Esophagus muscularis mucosa (tissue), 4 donors: ENCODE results near the gene PAWR. TPM values are rescaled to one million over a fixed set of nuclear protein-coding genes. Genes with fewer than 3 reads are reported as not detected.

Experiments
- DNase-seq: peaks from one replicate; pipeline ENCODE4 v3.0.0-alpha.2; 2017; ENCODE audit errors: extremely low spot score
- H3K27ac ChIP-seq, 4 donors: fragments of 200-600 bp; sonication (generic); replicated peaks in 1 of 4; 1 replicate in 3 of 4; 2 replicates in 1 of 4; pipeline ENCODE4 v1.5.1; 2016 to 2019; ENCODE audit warnings: mild to moderate bottlenecking in 1 of 4
- H3K27me3 ChIP-seq, 4 donors: fragments of 200-600 bp; sonication (generic); one replicate each; pipeline versions ENCODE4 v1.5.1 to v1.6.0; 2016 to 2019
- H3K36me3 ChIP-seq, 4 donors: fragments of 200-600 bp; sonication (generic); one replicate each; pipeline ENCODE4 v1.5.1; 2016 to 2019
- H3K4me1 ChIP-seq, 4 donors: fragments of 200-600 bp; sonication (generic); one replicate each; pipeline ENCODE4 v1.5.1; 2016 to 2019
- H3K4me3 ChIP-seq, 4 donors: fragments of 200-600 bp; sonication (generic); 1 replicate in 2 of 4; 2 replicates in 2 of 4; pipeline ENCODE4 v1.5.1; 2016 to 2019; ENCODE audit warnings: mild to moderate bottlenecking in 4 of 4, moderate library complexity in 1 of 4
- H3K9me3 ChIP-seq, 4 donors: fragments of 200-600 bp; sonication (generic); 1 replicate in 3 of 4; 2 replicates in 1 of 4; pipeline ENCODE4 v1.5.1; 2016 to 2019
- CTCF ChIP-seq, 3 experiments: fragments of 200-600 bp in 2 of 3; fragments of 450-650 bp in 1 of 3; sonication (generic) in 2 of 3; IDR thresholded peaks; one replicate each; pipeline ENCODE4 v1.5.1; 2017 to 2019; ENCODE audit warnings: antibody characterized with exemption in 3 of 3, mild to moderate bottlenecking in 2 of 3, moderate library complexity in 1 of 3
- EP300 ChIP-seq: sonication (generic); formaldehyde crosslinking; IDR thresholded peaks from one replicate; pipeline ENCODE4 v1.6.1; 2017; ENCODE audit warnings: antibody characterized with exemption
- POLR2A ChIP-seq: fragments of 450-650 bp; IDR thresholded peaks from one replicate; pipeline ENCODE4 v1.6.1; 2017; ENCODE audit warnings: antibody characterized with exemption, moderate library complexity, mild to moderate bottlenecking, low read depth
- POLR2AphosphoS5 ChIP-seq, 2 donors: sonication (generic); formaldehyde crosslinking; IDR thresholded peaks; one replicate each; pipeline ENCODE4 v1.6.1; 2017; ENCODE audit warnings: antibody characterized with exemption in 2 of 2
- WGBS: methylation state at CpG from one replicate; pipeline ENCODE4 v1.1.5; 2018; 5-methylcytosine and 5-hydroxymethylcytosine counted together
- intact Hi-C: fragments of 100-400 bp; cut with DNase I; formaldehyde crosslinking; loops from one replicate; pipeline ENCODE4 v1.15.1; 2023
- total RNA-seq, 4 donors: library from RNA; depleted of rRNA; stranded (reverse); fragments of >200 nt; gene quantifications; one replicate each; pipeline versions ENCODE4 v1.1.0 to v1.2.1, GENCODE V29; 2016

The PAWR gene
- total RNA-seq, 4 donors from 2014 or later, result 63.1 to 127 (median 97.9) TPM

- WGBS, result 94% methylated on average over 4 of the region's 4 CpGs
- no peak for TF ChIP-seq CTCF (IDR thresholded peaks at IDR 0.05)
- TF ChIP-seq POLR2AphosphoS5 (IDR thresholded peaks at IDR 0.05), result no peak
- no peak for TF ChIP-seq POLR2A
- TF ChIP-seq EP300, result no peak
- DNase-seq, result no peak
Observed at GRCh38 chr12:79717006-79717405, 26.2 kb upstream of the PAWR start.

DNA sequence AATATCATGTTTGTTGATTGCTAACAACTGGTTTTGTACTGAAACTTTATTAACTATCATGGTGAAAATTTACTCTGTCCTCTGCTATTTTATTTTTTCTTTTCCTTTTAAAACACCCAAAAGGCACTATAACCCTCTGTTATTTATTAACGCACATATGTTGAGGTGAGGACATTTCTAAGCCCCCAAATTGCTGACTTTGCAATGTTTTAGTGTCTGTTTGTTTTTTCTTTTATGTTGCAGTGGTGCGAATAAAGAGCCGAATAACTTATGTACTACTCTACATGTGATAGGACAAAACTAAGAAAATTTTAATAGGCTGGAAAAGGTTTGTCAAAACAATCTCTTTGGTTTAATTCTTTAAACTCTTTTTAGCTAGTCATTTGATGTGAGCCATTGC is 24.5 kb upstream of the PAWR start:
- Histone ChIP-seq H3K27me3 (peaks cover 0 to 3% (median 0%) of the 10 kb centered on the region in 4 donors), H3K4me1 (peaks cover 0 to 7% (median 3%) of the 10 kb centered on the region in 4 donors), H3K4me3 (no peak overlapping the region), H3K27ac (no peak overlapping the region), H3K9me3 (no peaks in the 10 kb centered on the region), H3K36me3 (no peaks in the 10 kb centered on the region)
- 96% methylated on average over 3 of the region's 3 CpGs for WGBS
- no peak for DNase-seq
- intact Hi-C loops, result no loop called here
- TF ChIP-seq CTCF (IDR thresholded peaks at IDR 0.05) (no peak), POLR2A (no peak), EP300 (no peak), POLR2AphosphoS5 (IDR thresholded peaks at IDR 0.05) (no peak)

More at GRCh38 chr12:79717006-79717405, 26.2 kb upstream of the PAWR start:
- intact Hi-C loops, result no loop called here
- no peaks in the 10 kb centered on the region for H3K36me3 ChIP-seq
- no peak overlapping the region for H3K27ac ChIP-seq
- no peaks in the 10 kb centered on the region for H3K9me3 ChIP-seq
- H3K4me3 ChIP-seq, result no peak overlapping the region
- no peaks in the 10 kb centered on the region for H3K4me1 ChIP-seq
- H3K27me3 ChIP-seq, result no peaks in the 10 kb centered on the region

DNA sequence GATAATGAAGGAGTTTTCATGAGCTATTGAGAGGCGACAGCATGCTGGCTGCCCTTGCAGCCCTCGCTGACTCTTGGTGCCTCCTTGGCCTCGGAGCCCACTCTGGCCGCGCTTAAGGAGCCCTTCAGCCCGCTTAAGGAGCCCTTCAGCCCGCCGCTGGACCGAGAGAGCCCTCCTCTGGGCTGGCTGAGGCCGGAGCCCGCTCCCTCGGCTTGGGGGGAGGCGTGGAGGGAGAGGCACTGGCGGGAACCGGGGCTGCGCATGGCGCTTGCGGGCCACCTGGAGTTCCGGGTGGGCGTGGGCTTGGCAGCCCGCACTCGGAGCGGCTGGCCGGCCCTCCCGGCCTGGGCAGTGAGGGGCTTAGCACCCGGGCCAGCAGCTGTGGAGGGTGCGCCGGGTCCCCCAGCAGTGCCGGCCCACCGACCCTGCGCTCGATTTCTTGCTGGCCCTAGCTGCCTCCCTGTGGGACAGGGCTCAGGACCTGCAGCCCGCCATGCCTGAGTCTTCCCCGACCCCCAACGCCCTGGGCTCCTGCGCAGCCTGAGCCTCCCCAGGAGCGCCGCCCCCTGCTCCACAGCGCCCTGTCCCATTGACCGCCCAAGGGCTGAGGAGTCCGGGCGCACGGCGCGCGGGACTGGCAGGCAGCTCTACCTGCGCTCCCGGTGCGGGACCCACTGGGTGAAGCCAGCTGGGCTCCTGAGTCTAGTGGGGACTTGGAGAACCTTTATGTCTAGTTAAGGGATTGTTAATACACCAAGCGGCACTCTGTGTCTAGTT is 20.1 kb upstream of the PAWR start:
- intact Hi-C loops, result no loop called here
- TF ChIP-seq POLR2A (no peak), EP300 (no peak)
- Histone ChIP-seq H3K36me3 (no peaks in the 10 kb centered on the region), H3K27ac (no peak overlapping the region), H3K4me3 (peak overlapping the region; percentile 13 to 30 (median 20)), H3K9me3 (no peaks in the 10 kb centered on the region), H3K27me3 (peaks cover 0 to 3% (median 0%) of the 10 kb centered on the region in 4 donors), H3K4me1 (peaks cover 0 to 7% (median 3%) of the 10 kb centered on the region in 4 donors)
- 74% methylated on average over 20 of the region's 50 CpGs for WGBS
- DNase-seq, result no peak

GRCh38 chr12:79707830-79708229 is 17.1 kb upstream of the PAWR start:
- 97% methylated on average over 3 of the region's 3 CpGs for WGBS
- intact Hi-C loops, result no loop called here
- Histone ChIP-seq H3K4me3 (no peak overlapping the region), H3K27me3 (peaks cover 0 to 3% (median 0%) of the 10 kb centered on the region in 4 donors), H3K4me1 (peaks cover 0 to 7% (median 3%) of the 10 kb centered on the region in 4 donors), H3K36me3 (no peaks in the 10 kb centered on the region), H3K27ac (no peak overlapping the region), H3K9me3 (no peaks in the 10 kb centered on the region)
- TF ChIP-seq POLR2A (no peak), EP300 (no peak), POLR2AphosphoS5 (IDR thresholded peaks at IDR 0.05) (no peak), CTCF (IDR thresholded peaks at IDR 0.05) (no peak)
- DNase-seq, result no peak

- TF ChIP-seq POLR2AphosphoS5 (IDR thresholded peaks at IDR 0.05) (no peak), EP300 (no peak), POLR2A (no peak), CTCF (IDR thresholded peaks at IDR 0.05) (no peak)
- Histone ChIP-seq H3K4me3 (no peak overlapping the region), H3K4me1 (peaks cover 0 to 7% (median 3%) of the 10 kb centered on the region in 4 donors), H3K27ac (no peak overlapping the region), H3K36me3 (no peaks in the 10 kb centered on the region), H3K27me3 (peaks cover 0 to 2% (median 0%) of the 10 kb centered on the region in 4 donors), H3K9me3 (no peaks in the 10 kb centered on the region)
- 75% methylated on average over 3 of the region's 3 CpGs for WGBS
- intact Hi-C loops, result no loop called here
- DNase-seq, result no peak
Observed at GRCh38 chr12:79706676-79707075, 15.9 kb upstream of the PAWR start.
